NB4 (cell line): ENCODE results near the gene DACT1.

Source experiments
- POLR2A ChIP-seq: IDR thresholded peaks from 2 replicates; pipeline ENCODE4 v1.6.1; 2011; ENCODE audit warnings: mild to moderate bottlenecking; ENCODE audit not compliant: insufficient read length; ENCODE audit errors: extremely low read depth
- TF ChIP-seq, protein P1 (sequence below): IDR thresholded peaks from one replicate; pipeline ENCODE4 v1.5.1; 2012; ENCODE audit warnings: low read depth, low read length

GRCh38 chr14:58660407-58660806, 22.6 kb downstream of the DACT1 start:
- TF ChIP-seq, protein P1, sequence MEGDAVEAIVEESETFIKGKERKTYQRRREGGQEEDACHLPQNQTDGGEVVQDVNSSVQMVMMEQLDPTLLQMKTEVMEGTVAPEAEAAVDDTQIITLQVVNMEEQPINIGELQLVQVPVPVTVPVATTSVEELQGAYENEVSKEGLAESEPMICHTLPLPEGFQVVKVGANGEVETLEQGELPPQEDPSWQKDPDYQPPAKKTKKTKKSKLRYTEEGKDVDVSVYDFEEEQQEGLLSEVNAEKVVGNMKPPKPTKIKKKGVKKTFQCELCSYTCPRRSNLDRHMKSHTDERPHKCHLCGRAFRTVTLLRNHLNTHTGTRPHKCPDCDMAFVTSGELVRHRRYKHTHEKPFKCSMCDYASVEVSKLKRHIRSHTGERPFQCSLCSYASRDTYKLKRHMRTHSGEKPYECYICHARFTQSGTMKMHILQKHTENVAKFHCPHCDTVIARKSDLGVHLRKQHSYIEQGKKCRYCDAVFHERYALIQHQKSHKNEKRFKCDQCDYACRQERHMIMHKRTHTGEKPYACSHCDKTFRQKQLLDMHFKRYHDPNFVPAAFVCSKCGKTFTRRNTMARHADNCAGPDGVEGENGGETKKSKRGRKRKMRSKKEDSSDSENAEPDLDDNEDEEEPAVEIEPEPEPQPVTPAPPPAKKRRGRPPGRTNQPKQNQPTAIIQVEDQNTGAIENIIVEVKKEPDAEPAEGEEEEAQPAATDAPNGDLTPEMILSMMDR = no peak
- no peak for TF ChIP-seq POLR2A
